Subcutaneous adipose tissue (tissue), 4 donors: ENCODE results near the gene STAB1. TPM values are rescaled to one million over a fixed set of nuclear protein-coding genes. Genes with fewer than 3 reads are reported as not detected.

ENCODE experiments used
- CTCF ChIP-seq: fragments of 450-650 bp; IDR thresholded peaks from one replicate; pipeline ENCODE4 v1.5.1; 2016; ENCODE audit warnings: low read depth, mild to moderate bottlenecking, control low read depth, antibody characterized with exemption, moderate library complexity
- total RNA-seq, 4 donors: library from RNA; depleted of rRNA; stranded (reverse); fragments of >200 nt; gene quantifications; one replicate each; pipeline ENCODE4 v1.1.0, GENCODE V29; 2016

STAB1 gene
- total RNA-seq, 4 donors from 2014 or later: 147 to 268 (median 218) TPM

- no peak for TF ChIP-seq CTCF
Measured at GRCh38 chr3:52489453-52489852, 5.7 kb upstream of the STAB1 start.

GRCh38 chr3:52490035-52490938 lies 4.9 kb upstream of the STAB1 start:
- no peak for TF ChIP-seq CTCF

- no peak for TF ChIP-seq CTCF
Measured at GRCh38 chr3:52490939-52491526, 4.1 kb upstream of the STAB1 start.

GRCh38 chr3:52492059-52492458 lies 3.1 kb upstream of the STAB1 start:
- TF ChIP-seq CTCF: no peak

- TF ChIP-seq CTCF: no peak
Measured at GRCh38 chr3:52493232-52494017, 1.7 kb upstream of the STAB1 start.

- TF ChIP-seq CTCF: no peak
Measured at GRCh38 chr3:52494445-52494844, 693 bp upstream of the STAB1 start.
